ENCODE data around the gene LRP5. TPM values are rescaled to one million over a fixed set of nuclear protein-coding genes. Genes with fewer than 3 reads are reported as not detected.
"Not testable (repeated sequence)": the region's sequence is repeated elsewhere in the genome, so short reads cannot be mapped to it uniquely, and the experiment has no call there.

Gene LRP5
- total RNA-seq, 1 donor, result 0.42 TPM

GRCh38 chr11:68455485-68455884 is 143.1 kb downstream of the LRP5 start:
- Histone ChIP-seq H3K4me3 (ENCODE audit: low read length) (no peak overlapping the region), H3K27me3 (ENCODE audit: insufficient read depth, low read length) (no peaks in the 10 kb centered on the region), H3K4me1 (ENCODE audit: insufficient read depth, low read length) (peaks cover 7% of the 10 kb centered on the region), H3K9me3 (ENCODE audit: low read depth, low read length) (no peaks in the 10 kb centered on the region)

- Histone ChIP-seq H3K4me3 (ENCODE audit: low read length) (no peak overlapping the region), H3K4me1 (ENCODE audit: insufficient read depth, low read length) (peaks cover 16% of the 10 kb centered on the region), H3K9me3 (ENCODE audit: low read depth, low read length) (no peaks in the 10 kb centered on the region), H3K27me3 (ENCODE audit: insufficient read depth, low read length) (no peaks in the 10 kb centered on the region)
Measured at GRCh38 chr11:68457216-68457897, 145.0 kb downstream of the LRP5 start.

GRCh38 chr11:68457898-68458249 is 145.5 kb downstream of the LRP5 start:
- H3K9me3 ChIP-seq (ENCODE audit: low read depth, low read length), result no peaks in the 10 kb centered on the region
- H3K4me1 ChIP-seq (ENCODE audit: insufficient read depth, low read length), result peaks cover 22% of the 10 kb centered on the region
- H3K27me3 ChIP-seq (ENCODE audit: insufficient read depth, low read length), result no peaks in the 10 kb centered on the region

GRCh38 chr11:68458340-68458739 is 145.9 kb downstream of the LRP5 start:
- H3K27me3 ChIP-seq (ENCODE audit: insufficient read depth, low read length); H3K4me3 ChIP-seq (ENCODE audit: low read length); H3K9me3 ChIP-seq (ENCODE audit: low read depth, low read length): not testable (repeated sequence)
- peaks cover 26% of the 10 kb centered on the region for H3K4me1 ChIP-seq (ENCODE audit: insufficient read depth, low read length)

More at GRCh38 chr11:68457898-68458249, 145.5 kb downstream of the LRP5 start:
- H3K4me3 ChIP-seq (ENCODE audit: low read length), result no peak overlapping the region

GRCh38 chr11:68459886-68460740 is 147.7 kb downstream of the LRP5 start:
- Histone ChIP-seq H3K27me3 (ENCODE audit: insufficient read depth, low read length) (no peaks in the 10 kb centered on the region), H3K9me3 (ENCODE audit: low read depth, low read length) (no peaks in the 10 kb centered on the region), H3K4me3 (ENCODE audit: low read length) (peak overlapping the region; percentile 79), H3K4me1 (ENCODE audit: insufficient read depth, low read length) (peaks cover 36% of the 10 kb centered on the region)

- no peaks in the 10 kb centered on the region for H3K27me3 ChIP-seq (ENCODE audit: insufficient read depth, low read length)
- H3K4me3 ChIP-seq (ENCODE audit: low read length), result peak within 1 kb of the TSS; percentile 79
- H3K9me3 ChIP-seq (ENCODE audit: low read depth, low read length), result no peaks in the 10 kb centered on the region
- peaks cover 43% of the 10 kb centered on the region for H3K4me1 ChIP-seq (ENCODE audit: insufficient read depth, low read length)
Measured at GRCh38 chr11:68460741-68461574, 148.6 kb downstream of the LRP5 start, which contains the start of gene PPP6R3. Gene PPP6R3 (plus strand): TSS chr11:68460752. CDS start chr11:68537665, 76,913 bp downstream.

- peak overlapping the region; percentile 79 for H3K4me3 ChIP-seq (ENCODE audit: low read length)
- H3K4me1 ChIP-seq (ENCODE audit: insufficient read depth, low read length), result peaks cover 47% of the 10 kb centered on the region
- no peaks in the 10 kb centered on the region for H3K9me3 ChIP-seq (ENCODE audit: low read depth, low read length)
- no peaks in the 10 kb centered on the region for H3K27me3 ChIP-seq (ENCODE audit: insufficient read depth, low read length)
Measured at GRCh38 chr11:68461575-68461917, 149.2 kb downstream of the LRP5 start.

- H3K9me3 ChIP-seq (ENCODE audit: low read depth, low read length), result no peaks in the 10 kb centered on the region
- no peaks in the 10 kb centered on the region for H3K27me3 ChIP-seq (ENCODE audit: insufficient read depth, low read length)
- H3K4me3 ChIP-seq (ENCODE audit: low read length), result no peak overlapping the region
- H3K4me1 ChIP-seq (ENCODE audit: insufficient read depth, low read length), result peaks cover 67% of the 10 kb centered on the region
Measured at GRCh38 chr11:68463714-68464113, 151.3 kb downstream of the LRP5 start.

GRCh38 chr11:68467201-68467834 is 154.9 kb downstream of the LRP5 start:
- Histone ChIP-seq H3K27me3 (ENCODE audit: insufficient read depth, low read length) (no peaks in the 10 kb centered on the region), H3K4me3 (ENCODE audit: low read length) (no peak overlapping the region), H3K9me3 (ENCODE audit: low read depth, low read length) (no peaks in the 10 kb centered on the region), H3K4me1 (ENCODE audit: insufficient read depth, low read length) (peaks cover 87% of the 10 kb centered on the region)

- no peaks in the 10 kb centered on the region for H3K9me3 ChIP-seq (ENCODE audit: low read depth, low read length)
- H3K27me3 ChIP-seq (ENCODE audit: insufficient read depth, low read length), result no peaks in the 10 kb centered on the region
- peaks cover 83% of the 10 kb centered on the region for H3K4me1 ChIP-seq (ENCODE audit: insufficient read depth, low read length)
- no peak overlapping the region for H3K4me3 ChIP-seq (ENCODE audit: low read length)
Measured at GRCh38 chr11:68468217-68468828, 155.9 kb downstream of the LRP5 start.

- Histone ChIP-seq H3K27me3 (ENCODE audit: insufficient read depth, low read length) (no peaks in the 10 kb centered on the region), H3K4me1 (ENCODE audit: insufficient read depth, low read length) (peaks cover 81% of the 10 kb centered on the region), H3K9me3 (ENCODE audit: low read depth, low read length) (no peaks in the 10 kb centered on the region), H3K4me3 (ENCODE audit: low read length) (no peak overlapping the region)
Measured at GRCh38 chr11:68469122-68469521, 156.7 kb downstream of the LRP5 start.

GRCh38 chr11:68469642-68470041 is 157.3 kb downstream of the LRP5 start:
- Histone ChIP-seq H3K9me3 (ENCODE audit: low read depth, low read length) (no peaks in the 10 kb centered on the region), H3K4me1 (ENCODE audit: insufficient read depth, low read length) (peaks cover 79% of the 10 kb centered on the region), H3K4me3 (ENCODE audit: low read length) (no peak overlapping the region), H3K27me3 (ENCODE audit: insufficient read depth, low read length) (no peaks in the 10 kb centered on the region)

GRCh38 chr11:68470304-68470811 is 158.0 kb downstream of the LRP5 start:
- no peak overlapping the region for H3K4me3 ChIP-seq (ENCODE audit: low read length)
- peaks cover 78% of the 10 kb centered on the region for H3K4me1 ChIP-seq (ENCODE audit: insufficient read depth, low read length)
- no peaks in the 10 kb centered on the region for H3K27me3 ChIP-seq (ENCODE audit: insufficient read depth, low read length)
- H3K9me3 ChIP-seq (ENCODE audit: low read depth, low read length), result no peaks in the 10 kb centered on the region
